CD4-positive, alpha-beta T cell treated with Interferon gamma for 1 hour (primary cell): ENCODE data around the gene CALML3.
A peak's percentile ranks its signal among the peaks of the same experiment; 100 is the strongest.
"Not testable (repeated sequence)": the region's sequence is repeated elsewhere in the genome, so short reads cannot be mapped to it uniquely, and the experiment has no call there.

ENCODE experiments used
- DNase-seq: peaks from one replicate; pipeline ENCODE4 v3.0.0-alpha.2; 2020

The CALML3 gene

GRCh38 chr10:5559022-5559421 is 34.3 kb downstream of the CALML3 start:
- DNase-seq: not testable (repeated sequence)

- DNase-seq: no peak
Observed at GRCh38 chr10:5559642-5560141, 34.9 kb downstream of the CALML3 start.

- DNase-seq: no peak
Observed at GRCh38 chr10:5560142-5560816, 35.5 kb downstream of the CALML3 start.

- DNase-seq: no peak
Observed at GRCh38 chr10:5560817-5561703, 36.3 kb downstream of the CALML3 start.

- DNase-seq: no peak
Observed at GRCh38 chr10:5561704-5562645, 37.2 kb downstream of the CALML3 start.

- no peak for DNase-seq
Observed at GRCh38 chr10:5563321-5563961, 38.7 kb downstream of the CALML3 start.

- peak; percentile 20 for DNase-seq
Observed at GRCh38 chr10:5563991-5564536, 39.3 kb downstream of the CALML3 start.

- DNase-seq: no peak
Observed at GRCh38 chr10:5564537-5565204, 39.9 kb downstream of the CALML3 start.

GRCh38 chr10:5565205-5565545 is 40.4 kb downstream of the CALML3 start:
- DNase-seq: no peak

GRCh38 chr10:5565671-5566581 is 41.2 kb downstream of the CALML3 start:
- no peak for DNase-seq

GRCh38 chr10:5566614-5567013 is 41.9 kb downstream of the CALML3 start:
- no peak for DNase-seq

- no peak for DNase-seq
Observed at GRCh38 chr10:5567477-5567876, 42.7 kb downstream of the CALML3 start.

GRCh38 chr10:5568984-5569383 is 44.2 kb downstream of the CALML3 start:
- no peak for DNase-seq

- no peak for DNase-seq
Observed at GRCh38 chr10:5569568-5569967, 44.8 kb downstream of the CALML3 start.

GRCh38 chr10:5570007-5570655 is 45.4 kb downstream of the CALML3 start:
- DNase-seq: no peak

- DNase-seq: no peak
Observed at GRCh38 chr10:5570979-5571810, 46.4 kb downstream of the CALML3 start.

GRCh38 chr10:5571826-5572225 is 47.1 kb downstream of the CALML3 start:
- no peak for DNase-seq

GRCh38 chr10:5573319-5573950 is 48.7 kb downstream of the CALML3 start:
- no peak for DNase-seq
